ENCODE results near the gene GCN1. TPM values are rescaled to one million over a fixed set of nuclear protein-coding genes. Genes with fewer than 3 reads are reported as not detected.

GCN1 gene
- polyA plus RNA-seq, 3 donors: 5.0 to 22.1 (median 8.3) TPM

- H3K9me3 Mint-ChIP-seq: peaks cover 0 to 2% (median 0%) of the 10 kb centered on the region in 7 donors
- no peaks in the 10 kb centered on the region for H3K4me1 Mint-ChIP-seq
- H3K27me3 Mint-ChIP-seq (ENCODE audit: low read depth in 3 of 3): no peaks in the 10 kb centered on the region
- H3K27ac Mint-ChIP-seq: no peak overlapping the region
- Histone ChIP-seq H3K27ac (ENCODE audit: low read depth in 1 of 2, low read length in 2 of 2) (no peak overlapping the region), H3K4me3 (replicated peaks in 1 of 3; ENCODE audit: low read depth in 2 of 3, low read length in 3 of 3) (no peak overlapping the region), H3K79me2 (ENCODE audit: insufficient read depth, low read length) (no peaks in the 10 kb centered on the region), H3K4me1 (ENCODE audit: control insufficient read depth in 1 of 2, insufficient read depth in 2 of 2, low read length in 2 of 2) (no peaks in the 10 kb centered on the region), H3K9me3 (replicated peaks in 1 of 2; ENCODE audit: control insufficient read depth in 1 of 2, insufficient read depth in 1 of 2, low read length in 2 of 2) (no peaks in the 10 kb centered on the region), H3K27me3 (ENCODE audit: control insufficient read depth in 2 of 2, insufficient read depth in 2 of 2, low read length in 2 of 2) (no peaks in the 10 kb centered on the region), H3K36me3 (replicated peaks in 1 of 2; ENCODE audit: control insufficient read depth in 1 of 2, insufficient read depth in 2 of 2, low read length in 2 of 2) (peaks cover 93 to 100% of the 10 kb centered on the region in 2 donors), H4K20me1 (ENCODE audit: insufficient read depth, low read length) (no peaks in the 10 kb centered on the region), H3K4me2 (replicated peaks; ENCODE audit: extremely low read depth, low read length, poor library complexity, severe bottlenecking) (no peak overlapping the region), H2AFZ (ENCODE audit: insufficient read depth, low read depth, low read length, poor library complexity, severe bottlenecking) (no peak overlapping the region), H3K9ac (ENCODE audit: insufficient read depth, low read length, poor library complexity, severe bottlenecking) (no peak overlapping the region)
- H3K4me3 Mint-ChIP-seq: no peak overlapping the region
- DNase-seq: no peak
- intact Hi-C loops (cut with micrococcal nuclease): no loop called here
- TF ChIP-seq, protein P1, sequence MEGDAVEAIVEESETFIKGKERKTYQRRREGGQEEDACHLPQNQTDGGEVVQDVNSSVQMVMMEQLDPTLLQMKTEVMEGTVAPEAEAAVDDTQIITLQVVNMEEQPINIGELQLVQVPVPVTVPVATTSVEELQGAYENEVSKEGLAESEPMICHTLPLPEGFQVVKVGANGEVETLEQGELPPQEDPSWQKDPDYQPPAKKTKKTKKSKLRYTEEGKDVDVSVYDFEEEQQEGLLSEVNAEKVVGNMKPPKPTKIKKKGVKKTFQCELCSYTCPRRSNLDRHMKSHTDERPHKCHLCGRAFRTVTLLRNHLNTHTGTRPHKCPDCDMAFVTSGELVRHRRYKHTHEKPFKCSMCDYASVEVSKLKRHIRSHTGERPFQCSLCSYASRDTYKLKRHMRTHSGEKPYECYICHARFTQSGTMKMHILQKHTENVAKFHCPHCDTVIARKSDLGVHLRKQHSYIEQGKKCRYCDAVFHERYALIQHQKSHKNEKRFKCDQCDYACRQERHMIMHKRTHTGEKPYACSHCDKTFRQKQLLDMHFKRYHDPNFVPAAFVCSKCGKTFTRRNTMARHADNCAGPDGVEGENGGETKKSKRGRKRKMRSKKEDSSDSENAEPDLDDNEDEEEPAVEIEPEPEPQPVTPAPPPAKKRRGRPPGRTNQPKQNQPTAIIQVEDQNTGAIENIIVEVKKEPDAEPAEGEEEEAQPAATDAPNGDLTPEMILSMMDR (IDR thresholded peaks at IDR 0.05): no peak
- WGBS (ENCODE audit: insufficient coverage): 96% methylated on average over 4 of the region's 5 CpGs
- peaks cover 90 to 100% of the 10 kb centered on the region in 2 donors for H3K36me3 Mint-ChIP-seq
These were observed 54.6 kb downstream of the GCN1 start for GRCh38 chr12:120139958-120140357.

GRCh38 chr12:120138366-120138765 is 56.1 kb downstream of the GCN1 start:
- Histone ChIP-seq H3K36me3 (replicated peaks in 1 of 2; ENCODE audit: control insufficient read depth in 1 of 2, insufficient read depth in 2 of 2, low read length in 2 of 2) (peaks cover 95 to 100% of the 10 kb centered on the region in 2 donors), H3K4me3 (replicated peaks in 1 of 3; ENCODE audit: low read depth in 2 of 3, low read length in 3 of 3) (no peak overlapping the region), H3K4me1 (ENCODE audit: control insufficient read depth in 1 of 2, insufficient read depth in 2 of 2, low read length in 2 of 2) (no peaks in the 10 kb centered on the region), H3K9ac (ENCODE audit: insufficient read depth, low read length, poor library complexity, severe bottlenecking) (no peak overlapping the region), H2AFZ (ENCODE audit: insufficient read depth, low read depth, low read length, poor library complexity, severe bottlenecking) (no peak overlapping the region), H4K20me1 (ENCODE audit: insufficient read depth, low read length) (no peaks in the 10 kb centered on the region), H3K27me3 (ENCODE audit: control insufficient read depth in 2 of 2, insufficient read depth in 2 of 2, low read length in 2 of 2) (no peaks in the 10 kb centered on the region), H3K4me2 (replicated peaks; ENCODE audit: extremely low read depth, low read length, poor library complexity, severe bottlenecking) (no peak overlapping the region), H3K27ac (ENCODE audit: low read depth in 1 of 2, low read length in 2 of 2) (no peak overlapping the region), H3K9me3 (replicated peaks in 1 of 2; ENCODE audit: control insufficient read depth in 1 of 2, insufficient read depth in 1 of 2, low read length in 2 of 2) (no peaks in the 10 kb centered on the region), H3K79me2 (ENCODE audit: insufficient read depth, low read length) (no peaks in the 10 kb centered on the region)
- no peak for DNase-seq
- Mint-ChIP-seq H3K27ac (no peak overlapping the region), H3K4me1 (no peaks in the 10 kb centered on the region), H3K36me3 (peaks cover 91 to 100% of the 10 kb centered on the region in 2 donors), H3K4me3 (no peak overlapping the region), H3K9me3 (peaks cover 0 to 2% (median 0%) of the 10 kb centered on the region in 7 donors), H3K27me3 (ENCODE audit: low read depth in 3 of 3) (no peaks in the 10 kb centered on the region)
- intact Hi-C loops (cut with micrococcal nuclease): no loop called here
- TF ChIP-seq, protein P1 (IDR thresholded peaks at IDR 0.05): no peak
- WGBS (ENCODE audit: insufficient coverage): 83% methylated on average over 6 of the region's 9 CpGs
